Fibroblast of the conjunctiva (primary cell): ENCODE measurements around the gene GSG1L2.
A peak's percentile ranks its signal among the peaks of the same experiment; 100 is the strongest.
"Not testable (repeated sequence)": the region's sequence is repeated elsewhere in the genome, so short reads cannot be mapped to it uniquely, and the experiment has no call there.

ENCODE experiments used
- DNase-seq: peaks from one replicate; pipeline ENCODE4 v3.0.0-alpha.2; 2010; ENCODE audit warnings: low read depth

The GSG1L2 gene

GRCh38 chr17:9788601-9789000 is 33.3 kb downstream of the GSG1L2 start:
- DNase-seq, result no peak

GRCh38 chr17:9784544-9784943 is 37.3 kb downstream of the GSG1L2 start:
- no peak for DNase-seq

DNA sequence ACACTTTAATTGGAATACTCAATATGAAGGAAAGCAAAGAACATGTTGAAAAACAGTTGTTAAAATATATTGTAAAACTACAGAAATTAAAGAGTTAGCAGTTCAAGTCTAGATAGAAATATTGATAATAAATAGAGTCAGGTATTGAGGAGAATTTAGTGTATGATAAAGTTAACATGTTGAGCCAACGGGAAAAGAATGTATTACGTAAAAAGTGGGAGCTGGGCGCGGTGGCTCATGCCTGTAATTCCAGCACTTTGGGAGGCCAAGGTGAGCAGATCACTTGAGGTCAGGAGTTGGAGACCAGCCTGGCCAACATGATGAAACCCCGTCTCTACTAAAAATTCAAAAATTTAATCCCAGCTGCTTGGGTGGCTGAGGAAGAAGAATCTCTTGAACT is 38.4 kb downstream of the GSG1L2 start:
- DNase-seq, result not testable (repeated sequence)

DNA sequence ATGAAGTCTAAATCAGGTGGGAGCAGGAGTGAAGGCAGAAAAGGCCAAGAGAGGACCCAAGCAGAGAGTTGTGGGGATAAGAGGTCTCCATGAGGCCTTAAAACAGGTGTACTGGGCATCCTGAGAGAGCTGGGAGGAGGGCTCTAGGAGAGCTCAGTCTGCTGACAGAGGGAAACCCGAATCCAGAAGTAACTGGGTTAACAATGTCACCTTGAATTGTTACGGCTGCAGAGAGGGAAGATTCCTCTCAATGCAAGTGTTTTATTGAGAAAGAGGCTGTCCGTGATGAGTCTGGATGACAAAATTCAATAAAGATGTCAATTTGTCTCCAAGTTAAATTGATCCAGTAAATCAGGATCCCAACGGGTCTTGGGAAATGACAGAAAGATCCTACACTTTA is 38.8 kb downstream of the GSG1L2 start:
- DNase-seq, result no peak

DNA sequence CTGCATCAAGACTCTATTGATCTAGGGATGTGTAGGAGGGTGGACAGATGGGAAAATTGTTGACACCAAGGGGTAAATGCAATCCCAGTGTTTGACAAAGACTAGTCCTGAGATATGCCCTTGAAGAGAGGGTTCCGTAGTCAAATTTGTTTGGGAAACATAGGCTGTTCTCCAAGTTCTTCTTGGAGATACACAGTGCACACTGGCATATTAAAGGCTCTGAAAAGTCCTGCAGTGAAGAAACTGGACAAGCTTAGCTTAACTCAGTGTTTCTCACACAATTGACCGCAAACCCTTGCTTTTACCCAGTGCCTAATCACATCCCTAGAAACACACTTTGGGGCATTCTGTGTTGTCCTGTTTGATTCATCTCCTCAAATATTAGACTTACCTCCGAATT is 41.3 kb downstream of the GSG1L2 start:
- no peak for DNase-seq

GRCh38 chr17:9776911-9777310 is 45.0 kb downstream of the GSG1L2 start:
- DNase-seq, result no peak

DNA sequence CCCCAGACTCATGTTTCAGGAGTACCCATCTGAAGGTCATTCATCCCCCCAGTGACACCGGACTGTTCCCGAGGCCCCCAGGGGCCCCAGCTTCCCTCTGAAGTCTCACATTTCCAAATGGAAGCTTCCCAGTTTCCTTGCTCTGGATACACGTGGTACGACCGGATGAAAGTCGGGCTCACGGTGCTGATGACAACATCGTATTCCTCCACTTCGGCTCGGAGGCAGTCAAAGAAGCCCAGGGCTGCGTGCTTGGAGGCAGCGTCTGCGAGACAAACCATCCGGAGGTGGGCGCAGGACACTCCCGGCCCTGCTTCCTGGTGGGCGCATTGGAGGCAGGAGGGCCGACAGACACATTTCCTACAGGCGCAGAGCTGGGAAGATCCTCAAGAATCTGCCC is 49.2 kb downstream of the GSG1L2 start:
- DNase-seq, result no peak

- DNase-seq, result no peak
Measured at GRCh38 chr17:9771465-9771864, 50.4 kb downstream of the GSG1L2 start.

DNA sequence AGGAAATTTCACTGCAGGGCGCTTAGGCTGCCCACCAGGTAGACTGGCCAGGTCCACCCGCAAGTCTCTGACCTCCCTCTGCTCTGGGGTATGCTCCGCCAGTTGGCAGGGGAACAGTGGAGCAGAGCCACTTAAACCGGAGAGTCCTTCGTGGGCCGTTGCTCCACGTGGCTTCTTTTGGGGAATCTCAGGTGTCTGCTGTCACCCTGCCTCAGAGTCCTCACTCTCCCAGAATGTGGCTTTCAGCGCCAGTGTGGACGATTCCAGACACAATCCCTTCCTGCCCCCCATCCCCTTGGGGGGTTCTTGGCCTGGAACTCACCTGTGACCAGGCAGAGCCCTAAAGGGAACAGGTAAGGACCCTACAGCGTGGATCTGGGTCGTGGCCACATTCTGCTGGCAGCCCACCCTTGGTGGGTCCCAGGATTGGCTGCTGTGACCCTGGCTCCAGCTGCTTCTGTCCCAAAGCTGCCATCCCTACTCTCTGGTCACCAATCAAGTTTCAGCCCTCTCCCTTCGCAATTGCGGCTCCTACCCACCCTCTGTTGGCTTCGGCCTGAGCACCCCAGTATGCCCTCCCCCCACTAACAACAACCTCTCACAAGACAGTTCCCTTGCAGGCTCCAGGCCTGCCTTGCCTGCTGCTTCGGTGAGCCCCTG is 52.7 kb downstream of the GSG1L2 start:
- DNase-seq, result no peak

DNA sequence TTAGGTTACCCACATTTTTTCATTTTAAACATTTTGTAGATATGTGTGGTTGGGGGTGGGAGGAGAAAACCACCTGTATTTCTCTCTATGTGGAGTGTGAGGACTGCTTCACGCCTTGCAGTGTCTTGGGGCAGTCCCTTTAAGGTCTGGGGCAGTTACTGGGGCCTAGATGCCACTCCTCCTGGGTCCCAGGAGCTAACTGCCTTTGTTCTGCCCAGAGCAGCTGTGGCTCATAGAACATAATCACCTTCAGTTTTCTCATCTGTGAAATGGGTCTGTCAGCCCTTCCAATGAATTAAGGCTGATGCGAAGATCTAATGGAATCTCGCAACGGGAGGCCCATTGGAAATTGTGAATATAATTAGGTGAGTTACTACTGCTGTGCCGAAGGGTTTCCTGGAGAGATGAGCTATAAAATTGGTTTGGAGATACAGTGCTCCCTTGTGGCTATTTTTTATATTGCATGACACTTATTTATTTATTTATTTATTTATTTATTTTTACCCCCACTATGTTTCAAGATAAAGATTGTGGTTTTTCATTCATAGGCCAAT is 53.4 kb downstream of the GSG1L2 start:
- peak; percentile 26 for DNase-seq

GRCh38 chr17:9767432-9767991 is 54.4 kb downstream of the GSG1L2 start:
- DNase-seq, result no peak

GRCh38 chr17:9766970-9767369 is 54.9 kb downstream of the GSG1L2 start:
- no peak for DNase-seq

- DNase-seq, result no peak
Measured at GRCh38 chr17:9765322-9765721, 56.6 kb downstream of the GSG1L2 start.

- DNase-seq, result no peak
Measured at GRCh38 chr17:9763643-9764042, 58.2 kb downstream of the GSG1L2 start.

DNA sequence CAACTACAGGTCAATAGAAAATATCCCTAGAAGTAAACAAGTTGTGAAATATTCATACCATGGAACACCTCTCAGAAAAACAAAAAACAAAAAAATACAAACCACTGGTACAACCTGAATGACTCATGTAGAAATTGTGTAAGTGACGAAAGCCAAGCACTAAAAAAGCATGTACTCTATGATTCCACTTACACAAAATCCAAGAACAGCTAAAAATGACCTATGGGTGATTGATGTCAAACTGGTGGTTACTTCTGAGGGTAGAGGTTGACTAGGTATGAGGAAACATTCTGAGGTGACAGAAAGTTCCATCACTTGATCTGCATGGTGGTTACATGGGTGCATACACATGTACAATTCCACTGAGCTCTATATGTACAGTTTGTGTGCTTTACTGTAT is 61.6 kb downstream of the GSG1L2 start:
- DNase-seq, result no peak

GRCh38 chr17:9755083-9755482 is 66.8 kb downstream of the GSG1L2 start:
- no peak for DNase-seq
